Spleen (tissue), 11 donors: ENCODE results near the gene ADARB2. TPM values are rescaled to one million over a fixed set of nuclear protein-coding genes. Genes with fewer than 3 reads are reported as not detected.

Experiments
- DNase-seq: peaks from one replicate; pipeline ENCODE4 v3.0.0-alpha.2; 2020
- H3K27ac ChIP-seq, 8 donors: fragments of 200-600 bp; sonication (generic) in 7 of 8; 1 replicate in 4 of 8; 2 replicates in 4 of 8; pipeline versions ENCODE4 v1.5.0 to v1.8.0; 2016 to 2021; ENCODE audit warnings: inconsistent platforms in 4 of 8, mild to moderate bottlenecking in 4 of 8, moderate library complexity in 1 of 8
- H3K27me3 ChIP-seq, 7 donors: fragments of 200-600 bp; sonication (generic) in 6 of 7; replicated peaks in 1 of 7; 1 replicate in 4 of 7; 2 replicates in 3 of 7; pipeline versions ENCODE4 v1.5.0 to v1.8.0; 2016 to 2021; ENCODE audit warnings: inconsistent platforms in 3 of 7, mild to moderate bottlenecking in 1 of 7
- H3K36me3 ChIP-seq, 6 donors: fragments of 200-600 bp; sonication (generic) in 5 of 6; 1 replicate in 4 of 6; 2 replicates in 2 of 6; pipeline versions ENCODE4 v1.5.0 to v1.8.0; 2016 to 2021; ENCODE audit warnings: inconsistent platforms in 2 of 6
- H3K4me1 ChIP-seq, 6 donors: fragments of 200-600 bp; sonication (generic) in 5 of 6; 1 replicate in 3 of 6; 2 replicates in 3 of 6; pipeline versions ENCODE4 v1.5.0 to v1.8.0; 2016 to 2021; ENCODE audit warnings: inconsistent platforms in 3 of 6
- H3K4me3 ChIP-seq, 8 donors: fragments of 200-600 bp; sonication (generic) in 7 of 8; 1 replicate in 4 of 8; 2 replicates in 4 of 8; pipeline versions ENCODE4 v1.5.0 to v1.8.0; 2016 to 2021; ENCODE audit warnings: inconsistent platforms in 4 of 8, mild to moderate bottlenecking in 4 of 8, moderate library complexity in 2 of 8
- H3K9me3 ChIP-seq, 8 donors: fragments of 200-600 bp; sonication (generic) in 7 of 8; 1 replicate in 4 of 8; 2 replicates in 4 of 8; pipeline versions ENCODE4 v1.5.0 to v1.8.0; 2016 to 2021; ENCODE audit warnings: inconsistent platforms in 4 of 8
- CTCF ChIP-seq, 11 experiments: fragments of 200-600 bp in 7 of 11; fragments of 450-650 bp in 4 of 11; sonication (generic) in 4 of 11; IDR thresholded peaks in 8 of 11; conservative IDR thresholded peaks in 3 of 11; 1 replicate in 7 of 11; 2 replicates in 4 of 11; pipeline versions ENCODE4 v1.4.0 to v1.8.0; 2016 to 2021; ENCODE audit warnings: antibody characterized with exemption in 11 of 11, inconsistent platforms in 4 of 11, mild to moderate bottlenecking in 1 of 11
- POLR2A ChIP-seq, 3 donors: fragments of 450-650 bp; IDR thresholded peaks; one replicate each; pipeline ENCODE4 v1.5.1; 2017; ENCODE audit warnings: antibody characterized with exemption in 3 of 3, mild to moderate bottlenecking in 1 of 3
- POLR2AphosphoS5 ChIP-seq, 3 donors: sonication (generic); formaldehyde crosslinking; IDR thresholded peaks; one replicate each; pipeline ENCODE4 v1.5.1; 2017; ENCODE audit warnings: antibody characterized with exemption in 3 of 3
- WGBS, 5 donors: extraction: QIAGEN DNeasy Blood & Tissue Kit in 3 of 5; methylation state at CpG; one replicate each; pipeline versions ENCODE4 v1.1.5 to v1.1.7; 2013 to 2018; 5-methylcytosine and 5-hydroxymethylcytosine counted together
- intact Hi-C: fragments of 100-400 bp; cut with DNase I; formaldehyde crosslinking; loops from one replicate; pipeline ENCODE4 v1.15.0; 2023; ENCODE audit warnings: low total_unique reads
- polyA plus RNA-seq, 3 donors: library from polyadenylated mRNA; stranded (reverse); fragments of 200-250 nt; gene quantifications; one replicate each; pipeline ENCODE4 v1.2.1, GENCODE V29; 2013
- total RNA-seq, 7 donors: library from RNA; depleted of rRNA in 3 of 7; stranded (reverse); fragments of >200 nt in 3 of 7; fragmentation: NEBNext Ultra II Directional in 4 of 7; extraction: Animal tissue kit (Norgen Biotek cat#: 25700) in 4 of 7; gene quantifications; one replicate each; pipeline versions ENCODE4 v1.1.0 to v1.2.1, GENCODE V29; 2016 to 2021
- donor health status: healthy with polysubstance abuse.
- donor health status: DM: no; HTN: no; CAD: no; lungs with moderate emphysema.
- donor health status: DM: no; HTN: no; CAD: no.
- donor health status: Bipolar disorder and iron deficiency.
- donor health status: healthy.
- donor health status: DM: no; HTN: no; CAD: no.
- donor health status: DM: yes; HTN: yes; CAD: no.

Gene ADARB2
- total and polyA plus RNA-seq, 10 donors: 0.05 to 8.1 (median 0.96) TPM

GRCh38 chr10:1602037-1602484 lies 135.3 kb downstream of the ADARB2 start:
- TF ChIP-seq CTCF (IDR thresholded peaks at IDR 0.05 in 8 of 11, conservative IDR thresholded peaks at IDR 0.05 in 3 of 11) (no peak), POLR2AphosphoS5 (IDR thresholded peaks at IDR 0.05) (no peak), POLR2A (IDR thresholded peaks at IDR 0.05) (no peak)
- Histone ChIP-seq H3K4me1 (no peaks in the 10 kb centered on the region), H3K27ac (no peak overlapping the region)

GRCh38 chr10:1601406-1601805 lies 135.9 kb downstream of the ADARB2 start:
- intact Hi-C loops: no loop called here

More at GRCh38 chr10:1602037-1602484, 135.3 kb downstream of the ADARB2 start:
- Histone ChIP-seq H3K4me3 (no peak overlapping the region), H3K27me3 (peaks cover 0 to 16% (median 0%) of the 10 kb centered on the region in 7 donors), H3K36me3 (no peaks in the 10 kb centered on the region), H3K9me3 (peaks cover 0 to 3% (median 0%) of the 10 kb centered on the region in 8 donors)
- DNase-seq: no peak
- WGBS, 5 donors: 82 to 91% (median 82%) methylated on average over 16 to 17 of the region's 17 CpGs
- intact Hi-C loops: no loop called here

GRCh38 chr10:1600861-1601260 lies 136.5 kb downstream of the ADARB2 start:
- DNase-seq: no peak
- WGBS, 5 donors: 73 to 81% (median 77%) methylated on average over 9 of the region's 9 CpGs
- Histone ChIP-seq H3K9me3 (peaks cover 0 to 3% (median 0%) of the 10 kb centered on the region in 8 donors), H3K27ac (no peak overlapping the region), H3K27me3 (peaks cover 0 to 12% (median 0%) of the 10 kb centered on the region in 7 donors), H3K4me3 (no peak overlapping the region), H3K4me1 (no peaks in the 10 kb centered on the region), H3K36me3 (no peaks in the 10 kb centered on the region)
- TF ChIP-seq CTCF (IDR thresholded peaks at IDR 0.05 in 8 of 11, conservative IDR thresholded peaks at IDR 0.05 in 3 of 11) (no peak), POLR2AphosphoS5 (IDR thresholded peaks at IDR 0.05) (no peak), POLR2A (IDR thresholded peaks at IDR 0.05) (no peak)
- intact Hi-C loops: no loop called here

More at GRCh38 chr10:1601406-1601805, 135.9 kb downstream of the ADARB2 start:
- 72 to 85% (median 74%) methylated on average over 10 of the region's 10 CpGs for WGBS, 5 donors
- Histone ChIP-seq H3K4me3 (no peak overlapping the region), H3K9me3 (peaks cover 0 to 3% (median 0%) of the 10 kb centered on the region in 8 donors), H3K36me3 (no peaks in the 10 kb centered on the region), H3K27me3 (peaks cover 0 to 15% (median 0%) of the 10 kb centered on the region in 7 donors), H3K27ac (no peak overlapping the region), H3K4me1 (no peaks in the 10 kb centered on the region)
- DNase-seq: no peak
- TF ChIP-seq CTCF (IDR thresholded peaks at IDR 0.05 in 8 of 11, conservative IDR thresholded peaks at IDR 0.05 in 3 of 11) (no peak), POLR2A (IDR thresholded peaks at IDR 0.05) (no peak), POLR2AphosphoS5 (IDR thresholded peaks at IDR 0.05) (no peak)

GRCh38 chr10:1598393-1599153 lies 138.8 kb downstream of the ADARB2 start:
- no peak for DNase-seq
- intact Hi-C loops: no loop called here
- 83 to 92% (median 88%) methylated on average over 18 to 20 of the region's 20 CpGs for WGBS, 5 donors
- Histone ChIP-seq H3K4me1 (no peaks in the 10 kb centered on the region), H3K27ac (no peak overlapping the region), H3K4me3 (no peak overlapping the region), H3K9me3 (peaks cover 0 to 3% (median 0%) of the 10 kb centered on the region in 8 donors), H3K36me3 (no peaks in the 10 kb centered on the region), H3K27me3 (peaks cover 0 to 12% (median 0%) of the 10 kb centered on the region in 7 donors)
- TF ChIP-seq POLR2A (IDR thresholded peaks at IDR 0.05) (no peak), POLR2AphosphoS5 (IDR thresholded peaks at IDR 0.05) (no peak), CTCF (IDR thresholded peaks at IDR 0.05 in 8 of 11, conservative IDR thresholded peaks at IDR 0.05 in 3 of 11) (no peak)
